T follicular helper cell (primary cell): Measurements from ENCODE around the gene SRSF2.
"Not testable (repeated sequence)": the region's sequence is repeated elsewhere in the genome, so short reads cannot be mapped to it uniquely, and the experiment has no call there.

Experiments
- DNase-seq: peaks from one replicate; pipeline ENCODE4 v3.0.0-alpha.2; 2020; ENCODE audit warnings: low read depth

Gene SRSF2

GRCh38 chr17:76738468-76738850, 1.3 kb upstream of the SRSF2 start:
- no peak for DNase-seq

- DNase-seq, result peak; percentile 85
These were observed 741 bp upstream of the SRSF2 start, which contains the start of gene MFSD11 for GRCh38 chr17:76737676-76738467. Gene MFSD11, plus strand, starts transcription at chr17:76738119. Its CDS starts 234 bp downstream, at chr17:76738353.

- peak; percentile 56 for DNase-seq
These were observed 616 bp downstream of the SRSF2 start for GRCh38 chr17:76736349-76737081.

DNA sequence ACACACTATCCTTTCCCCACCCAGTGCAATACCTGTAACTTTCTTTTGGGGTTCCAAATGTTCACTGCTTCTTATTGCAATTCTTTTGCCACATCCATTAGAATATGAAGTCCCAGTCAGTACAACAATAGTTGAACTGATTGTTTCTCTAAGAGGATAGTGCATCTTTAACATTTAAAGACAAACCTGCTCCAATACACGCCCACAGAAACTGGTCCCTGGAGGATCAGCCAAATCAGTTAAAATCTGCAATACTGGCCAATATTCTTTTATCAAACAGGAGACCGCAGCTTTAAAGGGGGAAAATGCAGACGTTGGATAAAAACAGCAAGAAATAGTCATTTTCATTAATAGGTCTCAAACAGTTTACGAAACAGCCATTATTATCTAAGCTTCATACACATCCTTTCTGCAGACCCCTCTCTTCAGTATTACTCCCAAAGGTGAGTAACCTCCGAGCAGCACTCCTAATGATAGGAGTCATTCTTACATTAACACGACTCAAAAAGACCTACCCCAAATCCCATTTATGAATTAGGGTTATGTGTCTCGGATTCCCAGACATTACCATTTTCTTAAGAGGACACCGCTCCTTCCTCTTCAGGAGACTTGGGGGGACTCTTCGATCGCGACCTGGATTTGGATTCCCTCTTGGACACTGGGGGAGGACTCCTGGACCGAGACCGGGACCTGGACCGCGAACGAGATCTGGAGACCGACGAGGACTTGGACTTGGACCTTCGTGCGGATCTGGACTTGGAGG, 1.4 kb downstream of the SRSF2 start:
- no peak for DNase-seq

GRCh38 chr17:76735006-76735405, 2.1 kb downstream of the SRSF2 start:
- DNase-seq, result no peak

DNA sequence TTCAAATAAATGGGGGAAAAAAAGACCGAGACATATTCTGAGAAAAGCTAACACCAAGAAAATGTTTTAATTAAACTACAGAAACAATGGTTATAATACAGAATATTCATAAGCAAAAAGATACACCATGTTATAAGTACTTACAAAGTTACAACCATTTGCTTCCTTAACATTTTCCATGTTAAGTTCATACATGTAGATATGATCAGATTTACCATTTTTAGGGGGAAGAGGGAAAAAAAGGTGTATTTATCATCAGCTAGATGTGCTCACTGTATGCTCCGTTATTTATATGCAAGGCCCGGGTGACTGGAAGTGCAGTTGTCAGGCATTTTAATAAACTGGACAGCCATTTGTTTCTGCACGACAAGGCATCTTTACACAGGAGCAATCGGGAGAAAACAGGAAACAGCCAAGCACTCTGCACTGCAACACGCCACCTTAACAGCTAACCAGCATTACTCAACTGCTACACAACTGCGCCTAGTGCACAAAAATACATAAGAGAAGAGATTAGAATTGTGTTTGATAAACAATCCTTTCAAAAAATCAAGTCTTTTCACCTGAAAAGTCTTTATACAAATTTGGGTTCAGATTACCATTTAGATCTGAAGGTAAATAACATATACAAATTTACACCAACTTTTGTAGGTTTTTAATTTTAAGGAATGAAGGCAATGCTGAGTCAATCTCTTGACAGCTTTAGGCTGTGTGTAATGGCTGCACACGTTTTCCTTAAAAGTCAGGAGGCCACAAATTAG, 2.9 kb downstream of the SRSF2 start:
- DNase-seq, result no peak

DNA sequence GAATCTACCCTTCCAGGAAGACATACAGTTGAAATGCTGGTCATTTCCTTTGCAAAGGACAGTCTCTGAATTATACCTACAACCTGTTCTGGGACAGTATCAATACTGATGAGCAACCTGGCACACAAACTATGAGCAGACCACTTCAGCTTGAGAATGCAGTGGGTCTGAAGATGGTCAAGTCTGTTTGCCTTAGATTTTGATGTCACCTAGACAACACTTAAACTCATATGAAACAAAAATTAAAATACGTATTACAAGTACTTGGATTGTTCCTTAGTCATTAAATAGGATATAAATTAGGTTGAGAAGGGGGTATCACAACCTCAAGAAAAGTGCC, 3.5 kb downstream of the SRSF2 start:
- DNase-seq, result no peak

- DNase-seq, result no peak
These were observed 4.2 kb downstream of the SRSF2 start for GRCh38 chr17:76732734-76733617.

- not testable (repeated sequence) for DNase-seq
These were observed 5.1 kb downstream of the SRSF2 start for GRCh38 chr17:76731800-76732733.

DNA sequence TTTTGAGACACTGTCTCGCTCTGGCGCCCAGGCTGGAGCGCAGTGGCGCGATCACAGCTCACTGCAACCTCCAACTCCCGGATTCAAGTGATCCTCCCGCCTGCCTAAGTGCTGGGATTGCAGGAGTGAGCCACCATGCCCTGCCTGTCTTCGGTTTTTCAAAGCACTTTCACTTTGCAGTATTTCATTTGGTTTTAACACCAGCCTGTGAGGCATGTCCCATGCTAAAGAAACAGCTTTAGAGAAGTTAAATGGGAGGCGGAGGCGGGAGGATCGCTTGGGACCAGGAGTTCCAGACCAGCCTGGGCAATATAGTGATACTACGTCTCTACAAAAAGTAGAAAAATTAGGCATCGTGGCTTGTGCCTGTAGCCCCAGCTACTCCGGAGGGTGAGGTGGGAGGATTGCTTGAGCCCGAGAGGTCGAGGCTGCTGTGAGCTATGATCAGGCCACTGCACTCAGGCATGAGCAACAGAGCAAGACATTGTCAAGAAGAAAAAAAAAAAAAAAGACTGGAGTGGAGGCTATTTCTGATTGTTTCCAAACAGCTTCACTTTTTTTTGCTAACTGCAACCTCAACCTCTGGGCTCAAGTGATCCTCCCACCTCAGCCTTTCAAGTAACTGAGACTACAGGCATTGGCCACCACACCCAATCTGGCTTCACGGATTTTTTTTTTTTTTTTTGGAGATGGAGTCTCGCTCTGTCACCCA, 9.2 kb downstream of the SRSF2 start:
- no peak for DNase-seq

GRCh38 chr17:76726776-76727718, 10.1 kb downstream of the SRSF2 start, which contains the start of gene METTL23:
Gene METTL23, plus strand, starts transcription at chr17:76726839. Its CDS starts 2,872 bp downstream, at chr17:76729711.
- DNase-seq, result peak; percentile 88

DNA sequence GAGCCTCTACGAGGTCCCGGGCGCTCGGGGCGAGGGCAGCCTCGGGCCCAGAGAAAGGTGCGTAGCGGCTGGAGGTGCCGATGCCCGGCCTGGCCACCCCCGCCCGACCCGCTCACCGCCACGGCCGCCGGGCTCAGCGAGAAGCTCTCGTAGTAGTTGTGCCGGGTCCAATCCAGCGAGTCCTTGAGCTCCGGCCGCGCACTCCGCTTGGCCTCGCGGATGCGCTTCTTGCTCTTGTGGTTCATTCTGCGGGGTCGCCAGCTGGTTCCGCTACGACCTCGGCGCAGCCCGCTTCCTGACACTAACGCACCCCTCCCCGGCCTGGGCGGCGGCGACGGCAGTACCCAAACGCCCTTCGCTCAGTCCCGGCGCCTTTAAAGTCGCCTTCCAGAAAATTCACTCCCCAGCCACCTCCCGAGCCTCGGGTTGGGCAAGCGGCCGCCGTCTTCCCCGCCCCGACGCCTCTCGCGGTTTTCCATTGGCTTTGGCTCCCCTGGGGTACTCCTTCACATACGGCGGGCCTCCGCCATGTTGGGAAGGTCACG, 10.8 kb downstream of the SRSF2 start, which contains the start of gene JMJD6:
JMJD6 (minus strand) TSS at position 376 of the 545 bp plus-strand sequence; CDS start at position 245, 131 bp downstream.
- no peak for DNase-seq

GRCh38 chr17:76725580-76726230, 11.4 kb downstream of the SRSF2 start:
- DNase-seq, result peak; percentile 63

GRCh38 chr17:76723812-76724211, 13.3 kb downstream of the SRSF2 start:
- DNase-seq, result no peak

- DNase-seq, result not testable (repeated sequence)
These were observed 14.2 kb downstream of the SRSF2 start for GRCh38 chr17:76722977-76723376.

DNA sequence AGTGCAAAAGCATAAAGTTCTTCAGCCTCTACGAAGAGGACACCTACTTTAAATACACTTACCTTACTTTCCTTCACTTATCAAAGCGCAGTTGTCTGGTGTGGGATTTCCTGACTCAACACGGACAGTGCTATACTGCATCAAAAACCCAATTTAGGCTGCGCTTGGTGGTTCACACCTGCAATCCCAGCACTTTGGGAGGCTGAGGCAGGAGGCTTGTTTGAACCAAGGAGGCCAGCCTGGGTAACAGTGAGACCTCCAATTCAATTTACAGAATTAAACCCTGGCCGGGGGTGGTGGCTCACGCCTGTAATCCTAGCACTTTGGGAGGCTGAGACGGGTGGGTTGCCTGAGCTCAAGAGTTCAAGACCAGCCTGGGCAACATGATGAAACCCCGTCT, 14.9 kb downstream of the SRSF2 start:
- DNase-seq, result no peak

- DNase-seq, result no peak
These were observed 15.7 kb downstream of the SRSF2 start for GRCh38 chr17:76721463-76721862.
